ENCODE measurements around the gene INAVA. TPM values are rescaled to one million over a fixed set of nuclear protein-coding genes. Genes with fewer than 3 reads are reported as not detected.
A peak's percentile ranks its signal among the peaks of the same experiment; 100 is the strongest.

Gene INAVA
- total RNA-seq, 1 donor from 2014 or later = 9.0 TPM

- H3K9me3 ChIP-seq = no peaks in the 10 kb centered on the region
- H3K4me1 ChIP-seq = peaks cover 11% of the 10 kb centered on the region
- H3K27ac ChIP-seq = peak overlapping the region; percentile 60
- DNase-seq = no peak
- no peaks in the 10 kb centered on the region for H3K36me3 ChIP-seq
- no peak for TF ChIP-seq CTCF (IDR thresholded peaks at IDR 0.05)
- intact Hi-C loops (cut with DNase I) = no loop called here
- peak overlapping the region; percentile 41 for H3K4me3 ChIP-seq
- ATAC-seq = peak; percentile 6
- peaks cover 12% of the 10 kb centered on the region for H3K27me3 ChIP-seq
Observed at GRCh38 chr1:200895443-200895789, 716 bp downstream of the INAVA start.

GRCh38 chr1:200895801-200896530 lies 1.3 kb downstream of the INAVA start:
- H3K4me3 ChIP-seq = peak overlapping the region; percentile 41
- ATAC-seq = no peak
- intact Hi-C loops (cut with DNase I) = no loop called here
- H3K27me3 ChIP-seq = peaks cover 7% of the 10 kb centered on the region
- no peak for TF ChIP-seq CTCF (IDR thresholded peaks at IDR 0.05)
- H3K27ac ChIP-seq = peak overlapping the region; percentile 60
- no peak for DNase-seq
- no peaks in the 10 kb centered on the region for H3K9me3 ChIP-seq
- H3K4me1 ChIP-seq = peaks cover 7% of the 10 kb centered on the region
- no peaks in the 10 kb centered on the region for H3K36me3 ChIP-seq

- Histone ChIP-seq H3K4me3 (peak overlapping the region; percentile 41), H3K4me1 (no peaks in the 10 kb centered on the region), H3K27me3 (no peaks in the 10 kb centered on the region), H3K36me3 (no peaks in the 10 kb centered on the region), H3K27ac (peak overlapping the region; percentile 60), H3K9me3 (no peaks in the 10 kb centered on the region)
- DNase-seq (peak; percentile 86), ATAC-seq (peak; percentile 78)
- no peak for TF ChIP-seq CTCF (IDR thresholded peaks at IDR 0.05)
- intact Hi-C loops (cut with DNase I) = no loop called here
Observed at GRCh38 chr1:200896531-200897196, 2.0 kb downstream of the INAVA start.

- ATAC-seq (no peak), DNase-seq (no peak)
- intact Hi-C loops (cut with DNase I) = no loop called here
- Histone ChIP-seq H3K4me1 (no peaks in the 10 kb centered on the region), H3K27ac (no peak overlapping the region), H3K27me3 (no peaks in the 10 kb centered on the region), H3K36me3 (no peaks in the 10 kb centered on the region), H3K4me3 (no peak overlapping the region), H3K9me3 (no peaks in the 10 kb centered on the region)
- no peak for TF ChIP-seq CTCF (IDR thresholded peaks at IDR 0.05)
Observed at GRCh38 chr1:200897259-200897658, 2.6 kb downstream of the INAVA start.

GRCh38 chr1:200899015-200899386 lies 4.3 kb downstream of the INAVA start:
- no peaks in the 10 kb centered on the region for H3K4me1 ChIP-seq
- intact Hi-C loops (cut with DNase I) = no loop called here
- TF ChIP-seq CTCF (IDR thresholded peaks at IDR 0.05) = no peak
- H3K36me3 ChIP-seq = no peaks in the 10 kb centered on the region
- DNase-seq (no peak), ATAC-seq (no peak)
- H3K4me3 ChIP-seq = no peak overlapping the region
- no peak overlapping the region for H3K27ac ChIP-seq
- H3K9me3 ChIP-seq = no peaks in the 10 kb centered on the region
- H3K27me3 ChIP-seq = no peaks in the 10 kb centered on the region

Data from upper lobe of right lung (tissue), 1 donor.